T-helper 1 cell treated with Interleukin-12 subunit alpha and Interleukin-12 subunit beta and Interleukin-4 antibody, amounts not matched to agents 30 μg/mL and 1 μg/mL, for 36 hours (primary cell): ENCODE results near the gene FERMT1.

ENCODE experiments used
- H3K27ac Mint-ChIP-seq: one replicate; pipeline ENCODE4 v1.8.0; 2021; ENCODE audit warnings: mild to moderate bottlenecking, mixed read lengths
- H3K27me3 Mint-ChIP-seq: one replicate; pipeline ENCODE4 v1.8.0; 2021; ENCODE audit warnings: low read depth, mixed read lengths
- H3K36me3 Mint-ChIP-seq: one replicate; pipeline ENCODE4 v1.8.0; 2021; ENCODE audit warnings: low read depth, mixed read lengths
- H3K4me1 Mint-ChIP-seq: one replicate; pipeline ENCODE4 v1.8.0; 2021; ENCODE audit warnings: low read depth, mixed read lengths
- H3K4me3 Mint-ChIP-seq: one replicate; pipeline ENCODE4 v1.8.0; 2021; ENCODE audit warnings: mild to moderate bottlenecking, moderate library complexity, mixed read lengths
- H3K9me3 Mint-ChIP-seq: one replicate; pipeline ENCODE4 v1.8.0; 2021; ENCODE audit warnings: mixed read lengths

The FERMT1 gene

DNA sequence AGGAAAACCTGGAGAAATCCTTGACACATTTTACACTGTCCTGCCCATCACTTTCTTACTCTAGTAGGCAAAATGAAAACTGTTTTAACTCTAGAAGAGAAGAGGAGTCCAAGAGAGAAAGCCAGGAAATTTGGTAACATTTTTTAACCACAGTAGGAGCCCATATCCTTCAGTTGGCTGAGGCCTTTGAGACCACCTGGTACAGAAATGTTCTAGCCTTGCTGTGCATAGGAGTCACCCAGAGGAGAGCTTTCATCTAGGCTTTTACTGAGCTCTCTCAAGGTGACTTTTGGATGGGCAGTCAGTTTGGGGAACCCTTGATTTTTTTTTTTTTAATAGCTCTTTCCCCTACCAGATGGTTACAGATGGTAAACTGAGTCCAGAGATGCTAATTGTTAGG, 94.0 kb downstream of the FERMT1 start:
- Mint-ChIP-seq H3K27ac (no peak overlapping the region), H3K27me3 (no peaks in the 10 kb centered on the region), H3K9me3 (peaks cover 4% of the 10 kb centered on the region), H3K4me3 (no peak overlapping the region), H3K4me1 (peaks cover 17% of the 10 kb centered on the region), H3K36me3 (peaks cover 30% of the 10 kb centered on the region)

DNA sequence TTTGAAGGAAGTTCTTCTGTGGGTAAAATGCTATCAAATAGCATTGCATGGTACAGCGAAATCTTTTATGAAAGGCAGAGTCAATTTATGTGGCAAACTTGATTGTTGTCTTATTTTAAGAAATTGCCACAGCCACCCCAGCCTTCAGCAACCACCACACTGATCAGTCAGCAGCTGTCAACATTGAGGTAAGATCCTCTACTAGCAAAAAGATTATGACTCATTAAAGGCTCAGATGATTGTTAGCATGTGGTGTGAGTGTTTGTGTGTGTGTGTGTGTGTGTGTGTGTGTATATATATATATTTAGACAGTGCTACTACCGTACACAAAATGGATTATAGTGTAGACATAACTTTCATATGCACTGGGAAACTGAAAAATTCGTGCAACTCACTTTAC, 96.8 kb downstream of the FERMT1 start:
- H3K36me3 Mint-ChIP-seq, result peaks cover 41% of the 10 kb centered on the region
- H3K27ac Mint-ChIP-seq, result no peak overlapping the region
- no peaks in the 10 kb centered on the region for H3K27me3 Mint-ChIP-seq
- H3K9me3 Mint-ChIP-seq, result peaks cover 4% of the 10 kb centered on the region
- peaks cover 17% of the 10 kb centered on the region for H3K4me1 Mint-ChIP-seq
- no peak overlapping the region for H3K4me3 Mint-ChIP-seq
